Uterus (tissue), 2 donors: ENCODE measurements around the gene PI4K2B.

Source experiments
- POLR2A ChIP-seq, 2 donors: fragments of 450-650 bp; IDR thresholded peaks; one replicate each; pipeline ENCODE4 v1.6.1; 2016; ENCODE audit warnings: antibody characterized with exemption in 2 of 2, mild to moderate bottlenecking in 1 of 2, moderate library complexity in 1 of 2
- TF ChIP-seq, protein P1 (sequence below), 4 experiments: fragments of 200-600 bp in 2 of 4; fragments of 450-650 bp in 2 of 4; sonication (generic) in 2 of 4; IDR thresholded peaks; one replicate each; pipeline ENCODE4 v1.5.1; 2016 to 2019; ENCODE audit warnings: antibody characterized with exemption in 4 of 4, mild to moderate bottlenecking in 2 of 4, moderate library complexity in 1 of 4

GRCh38 chr4:25223802-25224375 lies 9.9 kb upstream of the PI4K2B start:
- TF ChIP-seq, protein P1, sequence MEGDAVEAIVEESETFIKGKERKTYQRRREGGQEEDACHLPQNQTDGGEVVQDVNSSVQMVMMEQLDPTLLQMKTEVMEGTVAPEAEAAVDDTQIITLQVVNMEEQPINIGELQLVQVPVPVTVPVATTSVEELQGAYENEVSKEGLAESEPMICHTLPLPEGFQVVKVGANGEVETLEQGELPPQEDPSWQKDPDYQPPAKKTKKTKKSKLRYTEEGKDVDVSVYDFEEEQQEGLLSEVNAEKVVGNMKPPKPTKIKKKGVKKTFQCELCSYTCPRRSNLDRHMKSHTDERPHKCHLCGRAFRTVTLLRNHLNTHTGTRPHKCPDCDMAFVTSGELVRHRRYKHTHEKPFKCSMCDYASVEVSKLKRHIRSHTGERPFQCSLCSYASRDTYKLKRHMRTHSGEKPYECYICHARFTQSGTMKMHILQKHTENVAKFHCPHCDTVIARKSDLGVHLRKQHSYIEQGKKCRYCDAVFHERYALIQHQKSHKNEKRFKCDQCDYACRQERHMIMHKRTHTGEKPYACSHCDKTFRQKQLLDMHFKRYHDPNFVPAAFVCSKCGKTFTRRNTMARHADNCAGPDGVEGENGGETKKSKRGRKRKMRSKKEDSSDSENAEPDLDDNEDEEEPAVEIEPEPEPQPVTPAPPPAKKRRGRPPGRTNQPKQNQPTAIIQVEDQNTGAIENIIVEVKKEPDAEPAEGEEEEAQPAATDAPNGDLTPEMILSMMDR (IDR thresholded peaks at IDR 0.05), result no peak
- no peak for TF ChIP-seq POLR2A (IDR thresholded peaks at IDR 0.05)
